ENCODE measurements around the gene CARM1. TPM values are rescaled to one million over a fixed set of nuclear protein-coding genes. Genes with fewer than 3 reads are reported as not detected.

CARM1 gene
- polyA plus RNA-seq, 1 donor, result 43.5 TPM

- DNase-seq, result no peak
Measured at GRCh38 chr19:10907925-10908324, 36.6 kb downstream of the CARM1 start.

DNA sequence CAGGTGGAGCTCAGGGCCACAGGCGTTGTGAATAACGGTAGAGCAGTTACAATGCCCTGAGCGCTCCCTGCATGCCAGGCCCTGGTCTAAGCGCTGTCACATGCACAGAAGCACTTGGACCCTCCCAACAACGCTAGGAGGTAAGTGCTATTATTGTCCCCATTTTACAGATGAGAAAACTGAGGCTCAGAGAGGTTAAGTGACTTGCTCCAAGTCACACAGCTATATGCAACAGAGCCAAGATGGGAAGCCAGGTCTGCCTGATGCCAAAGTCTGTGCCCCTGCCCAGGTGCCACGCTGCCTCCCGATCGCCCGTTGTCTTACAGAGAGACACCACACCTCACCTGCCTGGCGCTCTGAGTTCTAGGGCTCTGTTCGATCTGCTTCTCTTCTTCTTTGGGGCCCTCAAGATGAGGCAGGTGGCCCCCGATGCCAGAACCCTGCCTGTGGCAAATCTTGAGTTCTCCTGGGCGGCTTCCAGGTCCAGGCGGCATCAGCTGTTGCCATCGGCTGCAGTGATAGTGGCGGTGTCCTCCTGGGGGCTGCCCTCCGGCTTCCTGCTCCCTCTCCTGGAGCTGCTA, 37.1 kb downstream of the CARM1 start:
- DNase-seq, result no peak

- no peak for DNase-seq
Measured at GRCh38 chr19:10911579-10912363, 40.4 kb downstream of the CARM1 start.

- no peak for DNase-seq
Measured at GRCh38 chr19:10912619-10913018, 41.3 kb downstream of the CARM1 start.

- DNase-seq, result no peak
Measured at GRCh38 chr19:10913716-10914340, 42.5 kb downstream of the CARM1 start.

DNA sequence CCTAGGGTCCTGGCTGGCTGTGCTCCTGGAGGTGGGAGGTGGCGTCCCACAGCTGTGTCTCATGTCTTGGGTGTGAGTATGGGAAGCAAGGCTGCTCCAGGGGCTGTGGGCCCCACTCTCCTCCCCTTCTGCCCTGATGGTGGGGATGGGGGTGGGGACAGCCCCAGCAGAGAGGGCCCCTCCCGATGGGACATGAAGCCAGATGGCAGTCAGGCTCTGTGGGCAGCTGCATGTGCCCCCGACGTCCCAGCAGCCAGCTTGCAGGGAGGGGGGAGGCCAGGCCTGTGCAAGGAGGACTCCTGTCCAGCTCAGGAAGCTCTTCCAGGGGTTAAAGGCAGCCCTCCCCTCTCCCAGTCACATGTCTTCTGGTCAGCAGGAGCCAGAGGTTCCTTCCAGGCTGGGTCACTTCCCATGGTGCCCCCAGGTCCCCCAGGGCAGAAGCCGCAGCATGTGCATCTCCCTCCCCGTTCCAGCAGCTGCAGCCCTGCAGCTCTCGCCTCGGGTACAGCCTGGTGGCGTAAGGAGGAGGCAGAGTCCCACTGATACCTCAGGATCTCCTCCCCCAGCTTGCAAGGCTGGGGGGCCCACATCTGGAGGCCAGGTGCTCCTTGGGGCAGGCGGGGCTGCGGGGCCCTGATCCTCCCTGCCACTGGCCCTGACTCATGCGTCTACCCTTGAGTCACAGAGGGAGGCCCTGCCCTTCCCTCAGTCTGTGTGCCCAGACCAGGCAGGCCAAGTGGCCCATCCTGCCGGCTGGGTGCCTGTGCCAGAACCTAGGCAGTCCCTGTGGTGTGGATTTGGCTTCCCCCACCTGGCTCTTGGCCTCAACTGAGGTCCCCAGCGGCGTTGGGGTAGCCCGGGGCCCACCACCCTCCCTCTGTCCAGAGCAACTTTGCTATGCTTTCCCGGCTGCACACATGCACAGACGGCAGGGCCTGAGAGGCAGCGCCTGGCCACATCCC, 44.1 kb downstream of the CARM1 start:
- no peak for DNase-seq

GRCh38 chr19:10916602-10917001, 45.2 kb downstream of the CARM1 start:
- no peak for DNase-seq

DNA sequence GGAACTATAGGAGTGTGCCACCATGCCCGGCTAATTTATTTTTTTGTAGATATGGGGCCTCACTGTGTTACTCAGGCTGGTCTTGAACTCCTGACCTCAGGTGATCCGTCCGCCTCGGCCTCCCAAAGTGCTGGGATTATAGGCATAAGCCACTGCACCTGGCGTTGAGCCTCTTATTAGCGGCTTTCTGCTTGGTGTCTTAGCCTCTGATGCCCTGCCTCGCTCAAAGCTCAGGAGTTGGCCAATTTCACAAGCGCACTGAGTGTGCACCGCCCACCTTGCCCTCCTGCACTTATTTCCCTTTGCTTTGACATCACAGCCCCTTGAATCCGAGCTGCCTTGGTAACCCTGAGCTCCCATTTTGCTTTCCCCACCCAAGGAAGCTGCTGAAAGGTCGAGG, 47.0 kb downstream of the CARM1 start:
- DNase-seq, result no peak

DNA sequence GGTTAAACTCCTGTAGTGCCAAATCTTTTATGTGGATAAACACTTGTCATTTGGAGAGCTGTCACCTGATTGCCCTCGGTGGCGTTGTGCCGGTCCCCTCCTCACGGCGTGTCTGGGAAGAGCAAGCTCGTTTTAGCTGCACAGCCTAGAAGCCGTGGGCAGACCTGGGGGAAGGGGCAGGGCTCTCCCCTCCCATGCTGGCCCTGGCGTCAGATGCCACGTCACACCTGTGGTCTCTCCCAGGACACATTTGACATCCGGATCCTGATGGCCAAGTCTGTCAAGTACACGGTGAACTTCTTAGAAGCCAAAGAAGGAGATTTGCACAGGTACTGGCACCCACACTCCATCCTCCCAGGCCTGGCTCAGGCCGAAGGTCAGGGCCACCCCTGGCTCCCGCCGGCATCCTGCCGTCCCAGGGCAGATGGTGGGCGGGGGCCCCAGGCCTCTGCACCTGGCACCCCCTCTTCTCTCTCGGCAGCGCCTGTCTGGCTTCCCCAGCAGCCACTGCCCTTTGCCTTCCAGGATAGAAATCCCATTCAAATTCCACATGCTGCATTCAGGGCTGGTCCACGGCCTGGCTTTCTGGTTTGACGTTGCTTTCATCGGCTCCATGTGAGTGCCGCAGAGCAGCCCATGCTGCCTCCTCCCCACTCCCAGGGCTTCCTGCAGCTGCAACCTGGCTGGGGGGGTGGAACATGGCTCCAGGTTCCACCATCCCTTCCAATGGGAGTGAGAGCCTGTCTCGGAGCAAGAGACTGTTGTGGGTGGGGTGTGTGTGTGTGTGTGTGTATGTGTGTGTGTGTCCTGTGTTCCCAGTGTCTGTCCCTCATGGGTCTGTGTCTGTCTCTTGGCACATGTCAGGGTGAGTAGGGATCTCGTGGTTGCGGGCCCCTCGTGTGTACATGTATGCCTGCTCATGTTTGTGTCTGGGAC, 48.3 kb downstream of the CARM1 start:
- DNase-seq, result no peak

- no peak for DNase-seq
Measured at GRCh38 chr19:10920288-10920655, 48.9 kb downstream of the CARM1 start.

- DNase-seq, result no peak
Measured at GRCh38 chr19:10920781-10921180, 49.4 kb downstream of the CARM1 start.

DNA sequence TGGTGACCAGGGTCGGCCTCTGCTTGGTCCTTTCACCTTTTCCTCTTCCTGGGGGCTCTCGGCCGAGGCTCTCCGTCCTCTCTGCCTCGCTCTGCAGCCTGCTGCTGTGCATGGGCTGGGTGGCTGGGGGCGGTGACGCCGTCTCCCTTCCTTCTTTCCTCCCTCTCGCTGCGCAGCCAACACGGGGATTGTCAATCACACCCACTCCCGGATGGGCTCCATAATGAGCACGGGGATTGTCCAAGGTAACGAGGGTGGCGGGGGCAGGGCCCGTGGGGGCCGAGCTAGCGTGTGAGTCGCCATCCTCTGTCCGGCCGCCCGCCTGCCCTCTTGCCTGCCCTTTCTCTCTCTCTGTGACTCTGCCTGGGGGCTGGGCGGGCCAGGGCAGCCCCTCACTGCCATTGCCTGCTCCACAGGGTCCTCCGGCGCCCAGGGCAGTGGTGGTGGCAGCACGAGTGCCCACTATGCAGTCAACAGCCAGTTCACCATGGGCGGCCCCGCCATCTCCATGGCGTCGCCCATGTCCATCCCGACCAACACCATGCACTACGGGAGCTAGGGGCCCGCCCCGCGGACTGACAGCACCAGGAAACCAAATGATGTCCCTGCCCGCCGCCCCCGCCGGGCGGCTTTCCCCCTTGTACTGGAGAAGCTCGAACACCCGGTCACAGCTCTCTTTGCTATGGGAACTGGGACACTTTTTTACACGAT, 50.0 kb downstream of the CARM1 start:
- DNase-seq, result no peak

DNA sequence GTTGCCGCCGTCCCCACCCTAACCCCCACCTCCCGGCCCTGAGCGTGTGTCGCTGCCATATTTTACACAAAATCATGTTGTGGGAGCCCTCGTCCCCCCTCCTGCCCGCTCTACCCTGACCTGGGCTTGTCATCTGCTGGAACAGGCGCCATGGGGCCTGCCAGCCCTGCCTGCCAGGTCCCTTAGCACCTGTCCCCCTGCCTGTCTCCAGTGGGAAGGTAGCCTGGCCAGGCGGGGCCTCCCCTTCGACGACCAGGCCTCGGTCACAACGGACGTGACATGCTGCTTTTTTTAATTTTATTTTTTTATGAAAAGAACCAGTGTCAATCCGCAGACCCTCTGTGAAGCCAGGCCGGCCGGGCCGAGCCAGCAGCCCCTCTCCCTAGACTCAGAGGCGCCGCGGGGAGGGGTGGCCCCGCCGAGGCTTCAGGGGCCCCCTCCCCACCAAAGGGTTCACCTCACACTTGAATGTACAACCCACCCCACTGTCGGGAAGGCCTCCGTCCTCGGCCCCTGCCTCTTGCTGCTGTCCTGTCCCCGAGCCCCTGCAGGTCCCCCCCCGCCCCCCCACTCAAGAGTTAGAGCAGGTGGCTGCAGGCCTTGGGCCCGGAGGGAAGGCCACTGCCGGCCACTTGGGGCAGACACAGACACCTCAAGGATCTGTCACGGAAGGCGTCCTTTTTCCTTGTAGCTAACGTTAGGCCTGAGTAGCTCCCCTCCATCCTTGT, 50.7 kb downstream of the CARM1 start:
- no peak for DNase-seq

GRCh38 chr19:10922638-10923014, 51.3 kb downstream of the CARM1 start:
- no peak for DNase-seq

GRCh38 chr19:10923260-10924112, 52.1 kb downstream of the CARM1 start:
- no peak for DNase-seq

- DNase-seq, result no peak
Measured at GRCh38 chr19:10924597-10924996, 53.2 kb downstream of the CARM1 start.

- DNase-seq, result no peak
Measured at GRCh38 chr19:10927730-10928562, 56.6 kb downstream of the CARM1 start.

All from left kidney (tissue), 2 donors.